PFSK-1 (cell line): Measurements from ENCODE around the gene HLX.

Experiments
- FOXP2 ChIP-seq: optimal IDR thresholded peaks from 2 replicates; pipeline ENCODE3; 2011; ENCODE audit warnings: borderline replicate concordance, control low read depth, inconsistent platforms; ENCODE audit not compliant: insufficient read depth; ENCODE audit errors: extremely low read length, extremely low read depth
- POLR2AphosphoS5 ChIP-seq: IDR thresholded peaks from 2 replicates; pipeline ENCODE4 v1.6.1; 2012; ENCODE audit warnings: low read depth, mild to moderate bottlenecking, control low read depth, low read length, moderate library complexity
- REST ChIP-seq, 2 experiments: IDR thresholded peaks; 2 replicates each; pipeline versions ENCODE4 v1.6.1 to v1.8.0; 2011 to 2012; ENCODE audit warnings: low read depth in 2 of 2, low read length in 2 of 2, control low read depth in 1 of 2, inconsistent platforms in 1 of 2, mild to moderate bottlenecking in 1 of 2, moderate library complexity in 1 of 2; ENCODE audit not compliant: insufficient read depth in 1 of 2
- SIN3A ChIP-seq: IDR thresholded peaks from 2 replicates; pipeline ENCODE4 v1.6.1; 2012; ENCODE audit warnings: mild to moderate bottlenecking, low read length, moderate library complexity, borderline replicate concordance; ENCODE audit not compliant: insufficient read depth
- TAF1 ChIP-seq: IDR thresholded peaks from 2 replicates; pipeline ENCODE4 v1.6.1; 2012; ENCODE audit warnings: low read length, control low read depth, borderline replicate concordance; ENCODE audit not compliant: insufficient read depth

GRCh38 chr1:220893701-220894024 is 14.4 kb downstream of the HLX start:
- TF ChIP-seq POLR2AphosphoS5 (no peak), TAF1 (no peak), REST (IDR thresholded peaks at IDR 0.05; ENCODE audit: insufficient read depth in 1 of 2, low read depth in 2 of 2, low read length in 2 of 2) (no peak), SIN3A (no peak), FOXP2 (no peak)
